DND-41 (cell line): ENCODE measurements around the gene ZNF28.
A peak's percentile ranks its signal among the peaks of the same experiment; 100 is the strongest.
"Not testable (repeated sequence)": the region's sequence is repeated elsewhere in the genome, so short reads cannot be mapped to it uniquely, and the experiment has no call there.

ENCODE experiments used
- ATAC-seq: fragments of 200-7000 bp; cut with Tn5 transposase; 3 replicates; pipeline ENCODE4 v1.9.1; 2021; ENCODE audit warnings: low read depth; ENCODE audit not compliant: insufficient read depth
- DNase-seq: peaks from one replicate; pipeline ENCODE4 v3.0.0-alpha.2; 2020
- H2AFZ ChIP-seq: 2 replicates; pipeline ENCODE4 v1.6.0; 2012; ENCODE audit warnings: low read depth, low read length
- H3K27ac ChIP-seq: 2 replicates; pipeline ENCODE4 v1.5.1; 2012; ENCODE audit warnings: low read length, inconsistent platforms
- H3K27me3 ChIP-seq: fragments of 200-600 bp; sonication (generic); 2 replicates; pipeline ENCODE4 v1.6.0; 2012; ENCODE audit warnings: low read length, mild to moderate bottlenecking, inconsistent platforms; ENCODE audit not compliant: insufficient read depth, poor library complexity
- H3K36me3 ChIP-seq: 2 replicates; pipeline ENCODE4 v1.5.1; 2012; ENCODE audit warnings: low read length, inconsistent platforms; ENCODE audit not compliant: insufficient read depth
- H3K4me1 ChIP-seq: 2 replicates; pipeline ENCODE4 v1.5.1; 2012; ENCODE audit warnings: mild to moderate bottlenecking, low read length; ENCODE audit not compliant: insufficient read depth
- H3K4me2 ChIP-seq: 2 replicates; pipeline ENCODE4 v1.6.0; 2012; ENCODE audit warnings: mild to moderate bottlenecking, moderate library complexity, low read length, inconsistent platforms; ENCODE audit not compliant: insufficient read depth
- H3K4me3 ChIP-seq, 2 experiments: fragments of 200-600 bp in 1 of 2; shearing (Covaris generic) in 1 of 2; 2 replicates each; pipeline ENCODE4 v1.5.1; 2012 to 2016; ENCODE audit warnings: inconsistent platforms in 2 of 2, low read length in 2 of 2, mild to moderate bottlenecking in 2 of 2, low read depth in 1 of 2, moderate library complexity in 1 of 2
- H3K79me2 ChIP-seq: 2 replicates; pipeline ENCODE4 v1.6.0; 2012; ENCODE audit warnings: low read length, inconsistent platforms; ENCODE audit not compliant: insufficient read depth
- H3K9ac ChIP-seq: 2 replicates; pipeline ENCODE4 v1.6.0; 2012; ENCODE audit warnings: low read depth, mild to moderate bottlenecking, inconsistent platforms, low read length, moderate library complexity
- H3K9me3 ChIP-seq: 2 replicates; pipeline ENCODE4 v1.5.1; 2012; ENCODE audit warnings: low read length, moderate library complexity, mild to moderate bottlenecking, inconsistent platforms; ENCODE audit not compliant: insufficient read depth, severe bottlenecking
- H4K20me1 ChIP-seq: 2 replicates; pipeline ENCODE4 v1.6.0; 2012; ENCODE audit warnings: low read length; ENCODE audit not compliant: insufficient read depth

Gene ZNF28

DNA sequence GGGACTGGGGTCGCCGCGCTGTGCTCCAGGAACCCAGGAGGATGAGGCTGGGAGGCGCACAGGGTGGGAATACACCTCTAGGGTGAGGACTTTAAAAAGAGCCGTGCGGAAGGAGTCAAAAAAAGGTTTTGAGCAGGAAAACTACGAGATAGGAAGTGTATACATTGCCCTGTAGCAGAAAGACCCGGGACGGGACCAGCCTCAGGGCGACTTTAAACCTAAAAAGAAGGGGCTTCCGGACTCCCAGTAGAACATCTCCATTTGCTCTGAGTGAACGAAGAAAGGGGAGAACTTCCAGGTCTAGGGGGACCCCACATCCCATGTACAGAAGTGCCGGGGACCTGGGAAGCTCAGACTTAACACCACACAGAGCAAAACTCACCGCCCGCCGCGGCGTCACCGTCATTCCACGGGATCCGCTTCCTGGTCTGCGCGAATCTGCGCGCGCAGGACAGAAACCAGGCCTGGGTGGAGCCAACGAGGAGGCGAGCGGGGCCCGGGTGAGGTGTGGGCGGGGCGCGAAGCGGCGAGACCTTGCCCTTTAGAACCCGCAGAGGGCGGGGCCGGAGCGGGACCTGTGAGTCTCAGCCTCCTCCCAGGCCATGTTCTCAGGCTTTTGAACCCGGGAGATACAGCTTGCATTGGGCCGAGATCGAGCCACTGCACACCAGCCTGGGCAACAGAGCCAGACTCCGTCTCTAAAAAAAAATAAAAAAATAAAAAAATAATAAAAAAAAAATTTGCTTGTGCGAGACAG is at the start of gene ZNF28:
TSS of gene ZNF28 (minus strand) at position 430 of the 757 bp plus-strand sequence. CDS start 3,675 bp downstream, outside the sequence.
- H3K27me3 ChIP-seq, H4K20me1 ChIP-seq, H3K9me3 ChIP-seq: not testable (repeated sequence)
- DNase-seq, result peak; percentile 89
- Histone ChIP-seq H3K9ac (peak within 1 kb of the TSS; percentile 58), H2AFZ (peak within 1 kb of the TSS; percentile 80), H3K4me3 (peak within 1 kb of the TSS; percentile 36 to 60; a peak in 3 of 4 replicates), H3K4me2 (peak within 1 kb of the TSS; percentile 70), H3K4me1 (peaks cover 16% of the 10 kb centered on the region), H3K36me3 (peaks cover 19% of the 10 kb centered on the region), H3K27ac (peak within 1 kb of the TSS; percentile 68), H3K79me2 (peaks cover 23% of the 10 kb centered on the region)
- ATAC-seq, result peak; percentile 98

DNA sequence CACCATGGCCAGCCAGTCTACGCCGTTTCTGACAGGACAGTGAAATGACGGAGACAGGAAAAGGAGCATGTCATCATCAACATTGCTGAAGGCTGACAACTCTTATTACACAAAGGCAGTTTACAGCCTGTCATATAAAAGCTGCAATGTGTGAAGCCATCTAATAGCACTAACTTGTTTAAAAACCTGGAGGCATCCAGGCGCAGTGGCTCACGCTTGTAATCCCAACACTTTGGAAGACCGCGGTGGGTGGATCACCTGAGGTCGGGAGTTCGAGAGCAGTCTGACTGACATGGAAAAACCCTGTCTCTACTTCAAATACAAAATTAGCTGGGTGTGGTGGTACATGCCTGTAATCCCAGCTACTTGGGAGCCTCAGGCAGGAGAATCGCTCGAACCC is 46.6 kb upstream of the ZNF28 start:
- H3K27me3 ChIP-seq, H3K9ac ChIP-seq, H3K27ac ChIP-seq, H3K79me2 ChIP-seq, H4K20me1 ChIP-seq, H3K9me3 ChIP-seq, ATAC-seq, H3K4me1 ChIP-seq, H3K4me3 ChIP-seq, H3K36me3 ChIP-seq, H2AFZ ChIP-seq, H3K4me2 ChIP-seq, DNase-seq: not testable (repeated sequence)

DNA sequence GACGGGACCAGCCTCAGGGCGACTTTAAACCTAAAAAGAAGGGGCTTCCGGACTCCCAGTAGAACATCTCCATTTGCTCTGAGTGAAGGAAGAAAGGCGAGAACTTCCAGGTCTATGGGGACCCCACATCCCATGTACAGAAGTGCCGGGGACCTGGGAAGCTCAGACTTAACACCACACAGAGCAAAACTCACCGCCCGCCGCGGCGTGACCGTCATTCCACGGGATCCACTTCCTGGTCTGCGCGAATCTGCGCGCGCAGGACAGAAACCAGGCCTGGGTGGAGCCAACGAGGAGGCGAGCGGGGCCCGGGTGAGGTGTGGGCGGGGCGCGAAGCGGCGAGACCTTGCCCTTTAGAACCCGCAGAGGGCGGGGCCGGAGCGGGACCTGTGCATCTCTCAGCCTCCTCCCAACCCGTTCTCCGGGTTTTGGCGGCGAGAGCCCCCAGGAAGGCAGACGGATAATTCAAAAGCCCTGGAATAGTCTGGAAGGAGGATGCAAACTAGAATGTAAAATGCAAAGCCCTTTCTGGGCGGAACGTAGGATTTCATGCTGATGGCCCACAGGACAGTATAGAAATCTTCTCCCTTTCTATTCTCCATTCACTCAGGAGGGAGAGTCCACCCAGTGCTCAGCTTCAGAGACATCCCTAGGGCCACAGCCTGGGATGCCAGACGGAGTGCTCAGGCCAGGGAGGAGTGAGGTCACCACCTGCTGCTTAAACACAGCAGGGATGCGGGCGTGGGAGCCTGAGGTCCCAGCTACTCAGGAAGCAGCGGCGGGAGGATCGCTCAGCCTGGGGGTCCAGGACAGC is 36.2 kb upstream of the ZNF28 start, which contains the start of gene ZNF468:
TSS of gene ZNF468 (minus strand) at position 242 of the 814 bp plus-strand sequence. CDS start 3,347 bp downstream, outside the sequence.
- H3K79me2 ChIP-seq, result peaks cover 33% of the 10 kb centered on the region
- H2AFZ ChIP-seq, result peak within 1 kb of the TSS; percentile 87
- not testable (repeated sequence) for H3K27me3 ChIP-seq, H3K9me3 ChIP-seq, H4K20me1 ChIP-seq
- peak within 1 kb of the TSS; percentile 98 for H3K4me2 ChIP-seq
- peak within 1 kb of the TSS; percentile 87 for H3K27ac ChIP-seq
- H3K9ac ChIP-seq, result peak within 1 kb of the TSS; percentile 65
- ATAC-seq (peak; percentile 96), DNase-seq (peak; percentile 84)
- peak within 1 kb of the TSS; percentile 78 to 92 for H3K4me3 ChIP-seq
- peaks cover 23% of the 10 kb centered on the region for H3K36me3 ChIP-seq
- H3K4me1 ChIP-seq, result peaks cover 23% of the 10 kb centered on the region

DNA sequence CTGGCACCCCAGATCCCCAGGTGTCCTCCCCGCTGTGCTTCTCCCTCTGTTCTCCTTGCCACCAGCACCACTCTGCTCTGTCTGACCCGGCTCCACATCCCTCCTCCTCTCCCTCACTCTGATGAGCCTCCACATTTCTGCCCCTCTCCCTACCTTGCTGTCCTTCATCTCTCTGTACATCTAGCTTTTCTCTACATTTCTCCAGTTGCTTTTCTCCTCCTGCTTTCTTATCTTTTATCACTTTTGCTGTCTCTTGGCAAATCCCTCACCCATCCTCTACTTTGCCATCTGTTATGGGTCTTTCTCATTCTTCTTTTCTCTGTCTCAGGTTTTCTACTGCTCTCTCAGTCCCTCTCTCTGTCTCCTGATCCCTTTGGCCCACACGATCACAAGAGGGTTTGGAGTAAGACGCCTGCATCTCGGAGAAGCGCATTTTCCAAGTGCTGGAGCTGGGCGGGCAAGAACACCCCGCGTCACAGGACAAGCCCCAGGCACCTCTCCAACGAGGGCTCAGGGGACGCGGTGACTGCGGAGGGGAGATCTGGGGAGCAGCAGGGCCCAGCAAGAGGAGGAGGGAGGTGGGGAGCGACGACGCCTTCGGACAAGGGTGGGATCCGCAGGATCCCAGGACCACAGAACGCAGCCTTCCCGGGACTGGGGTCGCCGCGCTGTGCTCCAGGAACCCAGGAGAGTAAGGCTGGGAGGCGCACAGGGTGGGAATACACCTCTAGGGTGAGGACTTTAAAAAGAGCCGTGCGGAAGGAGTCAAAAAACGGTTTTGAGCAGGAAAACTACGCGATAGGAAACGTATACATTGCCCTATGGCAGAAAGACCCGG is 35.3 kb upstream of the ZNF28 start:
- Histone ChIP-seq H2AFZ (peak overlapping the region; percentile 84), H3K36me3 (peaks cover 23% of the 10 kb centered on the region), H3K4me2 (peak overlapping the region; percentile 98), H3K79me2 (peaks cover 33% of the 10 kb centered on the region), H3K9ac (peak overlapping the region; percentile 65), H3K27ac (peak overlapping the region; percentile 84), H3K4me1 (peaks cover 23% of the 10 kb centered on the region), H3K4me3 (peak overlapping the region; percentile 78 to 92)
- DNase-seq (peak; percentile 23), ATAC-seq (peak; percentile 32)
- not testable (repeated sequence) for H3K9me3 ChIP-seq, H3K27me3 ChIP-seq, H4K20me1 ChIP-seq

DNA sequence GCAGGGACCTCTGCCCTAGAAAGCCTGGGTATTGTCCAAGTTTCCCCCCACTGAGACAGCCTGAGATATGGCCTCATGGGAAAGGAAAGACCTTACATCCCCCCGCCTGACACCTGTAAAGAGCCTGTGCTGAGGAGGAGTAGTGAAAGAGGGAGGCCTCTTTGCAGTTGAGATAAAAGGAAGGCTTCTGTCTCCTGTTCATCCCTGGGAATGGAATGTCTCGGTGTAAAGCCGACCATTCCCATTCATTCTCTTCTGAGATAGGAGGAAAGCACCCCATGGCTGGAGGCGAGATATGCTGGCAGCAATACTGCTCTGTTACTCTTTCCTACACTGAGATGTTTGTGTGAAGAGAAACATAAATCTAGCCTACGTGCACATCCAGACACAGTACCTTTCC is 25.9 kb upstream of the ZNF28 start:
- not testable (repeated sequence) for H4K20me1 ChIP-seq

DNA sequence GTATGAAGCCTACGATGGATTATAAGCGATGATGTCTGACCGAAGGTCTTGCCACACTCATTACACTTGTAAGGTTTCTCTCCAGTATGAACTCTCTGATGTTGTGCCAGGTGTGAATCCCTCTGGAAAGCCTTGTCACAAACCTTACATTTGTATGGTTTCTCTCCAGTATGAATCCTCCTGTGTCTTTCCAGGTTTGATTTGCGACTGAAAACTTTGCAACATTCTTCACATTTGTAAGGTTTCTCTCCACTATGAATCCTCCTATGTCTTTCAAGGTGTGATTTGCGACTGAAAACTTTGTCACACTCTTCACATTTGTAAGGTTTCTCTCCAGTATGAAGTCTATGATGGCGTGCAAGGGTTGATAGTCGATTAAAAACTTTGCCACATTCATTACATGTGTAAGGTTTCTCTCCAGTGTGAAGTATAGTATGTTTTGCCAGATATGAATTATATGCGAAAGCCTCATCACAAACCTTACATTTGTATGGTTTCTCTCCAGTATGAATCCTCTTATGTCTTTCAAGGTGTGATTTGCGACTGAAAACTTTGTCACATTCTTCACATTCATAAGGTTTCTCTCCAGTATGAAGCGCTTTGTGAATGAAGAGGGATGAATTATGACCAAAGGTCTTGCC is 19.5 kb upstream of the ZNF28 start:
- H3K79me2 ChIP-seq, DNase-seq, H3K4me1 ChIP-seq, H3K27ac ChIP-seq, H3K9ac ChIP-seq, H2AFZ ChIP-seq, ATAC-seq, H3K4me3 ChIP-seq, H3K27me3 ChIP-seq, H4K20me1 ChIP-seq, H3K9me3 ChIP-seq, H3K4me2 ChIP-seq: not testable (repeated sequence)
- peaks cover 83% of the 10 kb centered on the region for H3K36me3 ChIP-seq

More for the DNA sequence above, 25.9 kb upstream of the ZNF28 start:
- not testable (repeated sequence) for H3K9me3 ChIP-seq, H2AFZ ChIP-seq, H3K9ac ChIP-seq, H3K27me3 ChIP-seq, H3K4me2 ChIP-seq, DNase-seq, H3K4me3 ChIP-seq, H3K27ac ChIP-seq, ATAC-seq, H3K79me2 ChIP-seq, H3K4me1 ChIP-seq
- peaks cover 85% of the 10 kb centered on the region for H3K36me3 ChIP-seq

DNA sequence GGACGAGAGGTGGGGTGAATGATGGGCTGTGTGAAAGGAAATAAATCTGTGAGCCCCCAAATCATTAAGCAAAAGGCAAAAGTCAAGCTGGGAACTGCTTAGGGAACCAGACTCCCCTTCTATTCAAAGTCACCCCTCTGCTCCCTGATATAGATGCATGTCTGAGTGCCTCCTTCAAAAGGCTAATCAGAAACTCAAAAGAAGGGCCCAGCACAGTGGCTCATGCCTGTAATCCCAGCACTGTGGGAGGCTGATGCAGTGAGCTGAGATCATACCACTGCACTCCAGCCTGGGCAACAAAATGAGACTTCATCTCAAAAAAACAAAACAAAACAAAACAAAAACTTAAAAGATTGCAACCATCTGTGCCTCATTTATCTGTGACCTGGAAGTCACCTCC is 12.9 kb upstream of the ZNF28 start:
- not testable (repeated sequence) for H2AFZ ChIP-seq, H3K27me3 ChIP-seq, H3K9me3 ChIP-seq, DNase-seq, H3K9ac ChIP-seq, H3K4me2 ChIP-seq, H3K27ac ChIP-seq, H3K4me3 ChIP-seq, H3K4me1 ChIP-seq, H3K79me2 ChIP-seq, H4K20me1 ChIP-seq, ATAC-seq
- peaks cover 17% of the 10 kb centered on the region for H3K36me3 ChIP-seq
